GM21528 (cell line): ENCODE data around the gene CARD11.
"Not testable (repeated sequence)": the region's sequence is repeated elsewhere in the genome, so short reads cannot be mapped to it uniquely, and the experiment has no call there.

Source experiments
- ATAC-seq: cut with Tn5 transposase; IDR thresholded peaks from one replicate; pipeline ENCODE4 v1.9.1; 2021; ENCODE audit warnings: mild to moderate bottlenecking, moderate library complexity; ENCODE audit not compliant: unreplicated experiment, low FRiP score

CARD11 gene

DNA sequence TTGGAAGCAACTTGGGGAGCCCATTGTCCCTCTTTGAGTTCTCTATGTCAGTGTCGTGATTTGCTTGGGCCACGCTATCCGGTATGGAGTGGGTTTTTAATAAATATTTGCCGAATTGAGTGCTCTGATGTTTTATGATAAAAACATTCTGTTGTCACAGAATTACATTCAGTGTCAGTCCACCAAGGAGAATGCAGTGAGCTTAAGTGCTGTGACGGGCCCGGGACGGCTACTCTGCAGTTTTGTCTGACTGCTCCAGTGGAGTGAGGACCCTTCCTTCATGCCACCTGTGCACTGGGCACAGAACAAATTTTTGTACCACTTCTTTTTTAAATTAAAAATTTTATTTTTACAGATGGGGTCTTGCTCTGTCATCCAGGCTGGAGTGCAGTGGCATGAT is 76.0 kb downstream of the CARD11 start:
- no peak for ATAC-seq

DNA sequence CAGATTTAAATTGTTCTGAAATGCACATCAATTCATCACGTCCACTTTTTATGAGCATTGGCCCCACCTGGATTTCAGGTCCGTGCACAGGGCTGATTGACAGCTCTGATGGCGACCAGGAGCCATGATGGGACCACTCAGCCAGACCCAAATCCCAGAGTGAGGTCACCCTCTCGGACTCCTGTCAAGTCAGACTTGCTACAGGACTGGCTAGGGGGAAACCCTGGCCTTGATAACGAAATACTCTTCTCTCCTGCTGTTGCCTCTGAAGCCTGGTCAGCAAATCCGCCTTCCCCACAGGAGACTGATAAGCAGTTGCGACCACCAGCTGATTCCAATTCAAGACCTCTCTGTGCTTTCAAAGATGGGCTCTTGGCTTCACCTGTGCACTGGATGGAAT is 76.4 kb downstream of the CARD11 start:
- no peak for ATAC-seq

GRCh38 chr7:2966466-2967078 is 77.1 kb downstream of the CARD11 start:
- no peak for ATAC-seq

GRCh38 chr7:2965745-2966270 is 77.9 kb downstream of the CARD11 start:
- ATAC-seq, result no peak

GRCh38 chr7:2965301-2965700 is 78.4 kb downstream of the CARD11 start:
- ATAC-seq, result no peak

- no peak for ATAC-seq
These were observed 79.5 kb downstream of the CARD11 start for GRCh38 chr7:2964208-2964607.

DNA sequence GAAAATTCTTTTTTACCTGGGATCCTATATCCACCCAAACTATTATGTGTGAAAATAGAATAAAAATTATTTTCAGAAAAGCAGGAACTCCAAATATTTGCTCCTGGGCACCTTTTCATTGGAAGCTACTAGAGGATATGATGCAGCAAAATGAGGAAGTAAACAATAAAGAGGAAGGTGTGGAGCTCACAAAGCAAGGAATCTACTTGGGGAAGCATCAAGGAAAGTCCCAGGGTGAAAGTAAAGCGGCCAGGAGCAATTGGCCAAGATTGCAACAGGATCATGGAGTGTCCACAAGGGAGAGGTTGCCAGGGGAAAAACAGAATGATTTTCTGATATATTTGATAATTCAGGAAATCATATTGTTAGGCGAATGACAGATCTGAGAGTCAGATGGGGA is 80.8 kb downstream of the CARD11 start:
- no peak for ATAC-seq

- ATAC-seq, result no peak
These were observed 83.7 kb downstream of the CARD11 start for GRCh38 chr7:2959828-2960599.

DNA sequence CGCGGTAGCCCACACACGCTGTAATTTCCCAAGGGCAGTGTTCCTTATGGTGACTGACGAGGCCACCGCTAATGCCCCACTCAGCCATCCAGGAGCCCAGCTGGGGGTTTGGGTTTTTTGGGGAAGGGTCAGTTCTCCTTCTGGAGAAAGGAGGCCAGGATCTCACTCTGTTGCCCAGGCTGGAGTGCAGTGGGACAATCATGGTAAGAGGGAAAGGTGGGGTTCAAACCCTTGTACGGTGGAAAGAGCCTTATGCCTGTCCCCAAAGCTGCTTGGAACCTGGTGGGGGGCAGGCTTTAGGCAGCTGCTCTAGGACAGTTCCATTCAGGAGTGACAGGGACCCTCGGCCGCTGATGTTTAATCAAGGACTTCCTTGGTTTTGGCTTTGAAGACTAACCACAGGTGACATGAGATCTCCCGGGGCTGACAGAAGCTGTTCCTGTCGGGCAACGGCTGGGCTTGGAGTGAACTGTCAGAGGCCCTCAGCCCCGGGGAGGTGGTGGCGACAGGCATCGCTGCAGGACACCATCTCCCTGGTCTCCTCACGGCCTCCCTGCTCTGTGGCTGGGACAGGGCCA is 84.5 kb downstream of the CARD11 start:
- ATAC-seq, result no peak

DNA sequence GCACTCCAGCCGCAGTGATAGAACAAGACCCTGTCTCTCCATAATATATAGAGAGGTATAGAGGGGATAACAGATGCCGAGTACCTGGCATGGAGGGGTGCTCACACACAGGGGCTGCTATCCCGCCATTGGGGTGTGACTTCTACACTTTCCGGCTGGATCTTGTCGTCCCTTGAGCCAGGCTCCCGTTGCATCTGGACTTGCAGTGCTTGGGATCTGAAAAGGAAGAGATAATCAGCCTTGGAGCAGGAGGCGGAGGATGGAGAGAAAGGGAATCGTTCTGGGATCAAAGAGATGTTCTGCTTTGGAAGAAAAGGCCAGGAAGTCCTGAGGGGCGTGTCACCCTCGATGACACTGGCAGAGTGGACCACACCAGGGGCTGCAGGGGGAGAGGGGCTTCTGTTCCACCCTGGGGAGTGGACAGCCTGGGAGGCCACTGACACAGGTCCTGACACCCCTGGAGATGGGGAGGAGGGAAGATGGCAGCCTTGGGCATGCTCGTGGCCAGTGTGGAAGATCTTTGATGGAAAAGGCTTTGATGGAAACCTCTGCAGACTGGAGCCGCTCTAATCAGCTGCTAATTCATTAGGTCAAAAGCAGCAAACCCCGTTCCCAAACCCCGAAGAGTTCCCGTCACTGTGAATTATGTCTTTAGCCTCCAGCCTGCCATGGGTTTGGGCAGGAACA is 85.1 kb downstream of the CARD11 start:
- no peak for ATAC-seq

GRCh38 chr7:2957369-2957727 is 86.3 kb downstream of the CARD11 start:
- not testable (repeated sequence) for ATAC-seq

- no peak for ATAC-seq
These were observed 86.9 kb downstream of the CARD11 start for GRCh38 chr7:2956526-2957368.

DNA sequence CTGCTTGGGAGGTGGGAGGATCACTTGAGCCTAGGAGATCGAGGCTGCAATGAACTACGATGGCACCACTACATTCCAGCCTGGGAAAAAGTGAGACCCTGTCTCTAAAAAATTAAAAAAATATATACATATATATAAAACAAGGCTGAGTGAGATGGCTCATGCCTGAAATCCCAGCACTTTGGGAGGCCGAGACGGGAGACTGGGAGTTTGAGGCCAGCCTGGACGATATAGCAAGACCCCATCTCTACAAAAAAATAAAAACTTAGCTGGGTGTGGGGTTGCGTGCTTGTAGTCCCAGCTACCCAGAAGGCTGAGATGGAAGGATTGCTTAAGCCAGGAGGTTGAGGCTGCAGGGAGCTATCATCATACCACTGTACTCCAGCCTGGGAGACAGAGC is 87.6 kb downstream of the CARD11 start:
- no peak for ATAC-seq

DNA sequence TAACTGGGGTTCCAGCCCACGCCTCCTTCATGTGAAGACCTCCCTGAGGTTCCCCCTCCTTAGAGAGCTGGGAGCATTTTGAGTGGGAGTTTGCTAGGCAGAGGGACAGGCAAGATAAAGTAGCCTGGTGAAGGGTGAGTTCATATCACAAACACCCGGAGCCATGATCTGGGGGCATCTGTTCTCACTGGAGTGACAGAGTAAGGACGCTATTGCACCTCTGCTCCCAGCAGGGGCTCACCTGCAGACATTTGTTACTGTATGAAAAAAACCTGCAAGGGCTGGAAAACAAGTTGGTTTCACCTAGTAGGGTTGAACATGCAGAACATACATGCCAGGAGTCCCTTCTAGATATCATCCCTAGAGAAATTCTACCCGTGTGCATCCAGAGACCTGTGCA is 88.4 kb downstream of the CARD11 start:
- ATAC-seq, result no peak

- ATAC-seq, result no peak
These were observed 89.2 kb downstream of the CARD11 start for GRCh38 chr7:2954433-2954853.

DNA sequence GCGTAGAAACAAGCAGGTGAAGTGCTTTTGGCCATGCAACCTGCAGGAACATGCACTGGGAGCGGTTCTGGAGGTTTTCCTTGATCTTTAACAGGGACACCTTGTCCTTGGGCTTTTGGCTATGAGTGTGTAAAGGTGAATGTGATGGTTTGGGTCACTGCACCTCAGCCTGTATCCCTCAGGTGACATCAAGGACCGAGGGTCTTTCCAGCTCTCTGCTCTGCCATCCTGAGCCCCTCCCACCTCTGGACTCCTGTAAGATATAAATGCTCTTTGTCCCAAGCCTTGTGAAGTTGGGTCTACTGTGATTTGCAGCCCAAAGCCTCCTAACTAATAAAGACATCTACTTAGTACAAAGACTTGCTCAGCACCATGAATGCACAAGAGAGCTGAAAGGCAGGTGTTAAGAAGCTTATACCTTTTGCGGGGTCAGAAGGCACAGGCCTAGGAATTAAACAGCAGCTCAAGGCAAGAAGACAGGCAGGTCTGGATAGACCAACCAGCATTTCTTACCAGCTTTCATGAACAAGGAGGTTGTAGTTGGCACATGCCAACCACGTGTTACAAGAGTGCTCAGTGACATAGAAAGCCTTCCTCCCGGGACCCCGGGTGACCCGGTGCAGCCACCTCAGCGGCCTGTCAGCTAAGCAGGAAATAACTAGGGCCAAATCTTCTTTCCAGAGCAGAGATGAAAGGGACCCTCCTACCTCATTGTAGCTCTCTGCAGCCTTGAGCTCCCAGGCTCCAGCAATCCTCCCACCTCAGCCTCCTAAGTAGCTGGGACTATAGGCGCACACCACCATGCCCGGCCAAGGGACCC is 89.9 kb downstream of the CARD11 start:
- ATAC-seq, result no peak

GRCh38 chr7:2953099-2953498 is 90.6 kb downstream of the CARD11 start:
- no peak for ATAC-seq

DNA sequence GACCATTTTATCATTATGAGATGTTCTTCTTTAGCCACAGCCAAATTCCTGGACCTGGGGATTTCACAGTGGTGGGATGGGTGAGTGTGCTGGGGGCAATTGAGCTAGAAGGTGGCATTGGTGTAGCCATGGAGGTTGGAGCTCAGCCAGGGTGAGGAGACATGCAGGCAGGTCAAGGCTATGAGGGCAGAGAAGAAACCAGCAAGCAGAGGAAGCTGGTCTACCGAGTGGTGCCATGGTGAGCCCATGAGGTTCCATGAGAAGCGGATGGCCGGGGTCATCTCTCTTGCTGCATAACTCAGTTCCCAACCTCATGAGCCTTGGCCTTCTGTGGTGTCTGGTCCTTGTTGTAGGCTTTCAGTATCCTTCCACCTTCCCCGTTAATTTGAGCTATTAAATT is 91.4 kb downstream of the CARD11 start:
- no peak for ATAC-seq

- ATAC-seq, result no peak
These were observed 93.1 kb downstream of the CARD11 start for GRCh38 chr7:2950578-2950977.
